ENCODE data around the gene KRTAP4-7.
"Not testable (repeated sequence)": the region's sequence is repeated elsewhere in the genome, so short reads cannot be mapped to it uniquely, and the experiment has no call there.

The KRTAP4-7 gene

GRCh38 chr17:41065016-41065689 lies 18.8 kb upstream of the KRTAP4-7 start:
- DNase-seq (ENCODE audit: low read depth) = not testable (repeated sequence)

GRCh38 chr17:41065829-41066624 lies 17.9 kb upstream of the KRTAP4-7 start, which contains the start of gene KRTAP2-4:
Gene KRTAP2-4, minus strand, starts transcription at chr17:41065879. Its CDS starts 34 bp downstream, at chr17:41065845.
- DNase-seq (ENCODE audit: low read depth) = no peak

- peak; percentile 59 for DNase-seq (ENCODE audit: low read depth)
Observed at GRCh38 chr17:41067281-41067680, 16.7 kb upstream of the KRTAP4-7 start.

- no peak for DNase-seq (ENCODE audit: low read depth)
Observed at GRCh38 chr17:41069031-41069430, 14.9 kb upstream of the KRTAP4-7 start.

GRCh38 chr17:41071606-41072360 lies 12.2 kb upstream of the KRTAP4-7 start:
- DNase-seq (ENCODE audit: low read depth) = no peak

GRCh38 chr17:41073676-41074075 lies 10.3 kb upstream of the KRTAP4-7 start:
- no peak for DNase-seq (ENCODE audit: low read depth)

- no peak for DNase-seq (ENCODE audit: low read depth)
Observed at GRCh38 chr17:41076788-41077187, 7.2 kb upstream of the KRTAP4-7 start.

GRCh38 chr17:41082626-41083025 lies 1.3 kb upstream of the KRTAP4-7 start:
- no peak for DNase-seq (ENCODE audit: low read depth)

- not testable (repeated sequence) for DNase-seq (ENCODE audit: low read depth)
Observed at GRCh38 chr17:41083427-41083826, 523 bp upstream of the KRTAP4-7 start.

- DNase-seq (ENCODE audit: low read depth) = not testable (repeated sequence)
Observed at GRCh38 chr17:41088760-41089352, 4.9 kb downstream of the KRTAP4-7 start.

GRCh38 chr17:41096055-41096454 lies 12.1 kb downstream of the KRTAP4-7 start:
- DNase-seq (ENCODE audit: low read depth) = no peak

GRCh38 chr17:41098042-41098441 lies 14.1 kb downstream of the KRTAP4-7 start, which contains the start of gene KRTAP4-8:
Gene KRTAP4-8, minus strand, starts transcription at chr17:41098142. Its CDS starts 58 bp downstream, at chr17:41098084.
- DNase-seq (ENCODE audit: low read depth) = no peak

- DNase-seq (ENCODE audit: low read depth) = no peak
Observed at GRCh38 chr17:41098481-41098880, 14.5 kb downstream of the KRTAP4-7 start.

- DNase-seq (ENCODE audit: low read depth) = peak; percentile 49
Observed at GRCh38 chr17:41099682-41100480, 15.9 kb downstream of the KRTAP4-7 start.

- no peak for DNase-seq (ENCODE audit: low read depth)
Observed at GRCh38 chr17:41101586-41102259, 17.8 kb downstream of the KRTAP4-7 start, which contains the start of gene KRTAP4-16. Gene KRTAP4-16, minus strand, starts transcription at chr17:41102209. Its CDS starts 0 bp downstream, at chr17:41102209.

- DNase-seq (ENCODE audit: low read depth) = no peak
Observed at GRCh38 chr17:41103896-41104295, 19.9 kb downstream of the KRTAP4-7 start.

- not testable (repeated sequence) for DNase-seq (ENCODE audit: low read depth)
Observed at GRCh38 chr17:41104386-41105038, 20.6 kb downstream of the KRTAP4-7 start.

GRCh38 chr17:41105347-41105746 lies 21.4 kb downstream of the KRTAP4-7 start, which contains the start of gene KRTAP4-9:
Gene KRTAP4-9, plus strand, starts transcription at chr17:41105389. Its CDS starts 0 bp downstream, at chr17:41105389.
- not testable (repeated sequence) for DNase-seq (ENCODE audit: low read depth)

- DNase-seq (ENCODE audit: low read depth) = no peak
Observed at GRCh38 chr17:41107941-41108450, 24.0 kb downstream of the KRTAP4-7 start.

Data from fibroblast of the conjunctiva (primary cell).